GM19099 (cell line): Measurements from ENCODE around the gene S1PR2.

Experiments
- POLR2A ChIP-seq: IDR thresholded peaks from 3 replicates; pipeline ENCODE4 v1.6.1; 2011; ENCODE audit warnings: low read depth; ENCODE audit not compliant: insufficient read length; ENCODE audit errors: extremely low read depth

Gene S1PR2

GRCh38 chr19:10259162-10259905 lies 28.2 kb upstream of the S1PR2 start:
- no peak for TF ChIP-seq POLR2A

- TF ChIP-seq POLR2A = no peak
These were observed 27.1 kb upstream of the S1PR2 start for GRCh38 chr19:10258080-10258710.

GRCh38 chr19:10256970-10257615 lies 26.0 kb upstream of the S1PR2 start:
- TF ChIP-seq POLR2A = no peak

GRCh38 chr19:10256551-10256950 lies 25.4 kb upstream of the S1PR2 start:
- TF ChIP-seq POLR2A = no peak

GRCh38 chr19:10255358-10255757 lies 24.2 kb upstream of the S1PR2 start:
- no peak for TF ChIP-seq POLR2A

GRCh38 chr19:10254244-10254643 lies 23.1 kb upstream of the S1PR2 start:
- no peak for TF ChIP-seq POLR2A

- TF ChIP-seq POLR2A = no peak
These were observed 21.6 kb upstream of the S1PR2 start for GRCh38 chr19:10252707-10253106.

GRCh38 chr19:10251792-10252694 lies 20.9 kb upstream of the S1PR2 start, which contains the start of gene MRPL4:
Gene MRPL4 (plus strand): TSS chr19:10252214. CDS start chr19:10252254, 40 bp downstream.
- peak; percentile 80 for TF ChIP-seq POLR2A

GRCh38 chr19:10246511-10246910 lies 15.4 kb upstream of the S1PR2 start:
- TF ChIP-seq POLR2A = no peak

GRCh38 chr19:10245189-10245939 lies 14.2 kb upstream of the S1PR2 start:
- TF ChIP-seq POLR2A = no peak

GRCh38 chr19:10243606-10244005 lies 12.5 kb upstream of the S1PR2 start:
- TF ChIP-seq POLR2A = no peak

GRCh38 chr19:10238172-10238783 lies 7.1 kb upstream of the S1PR2 start:
- TF ChIP-seq POLR2A = no peak

- peak; percentile 0 for TF ChIP-seq POLR2A
These were observed 6.6 kb upstream of the S1PR2 start for GRCh38 chr19:10237702-10238101.

GRCh38 chr19:10235003-10235402 lies 3.9 kb upstream of the S1PR2 start:
- no peak for TF ChIP-seq POLR2A
